HepG2 (cell line): ENCODE measurements around the gene CDCA5. TPM values are rescaled to one million over a fixed set of nuclear protein-coding genes. Genes with fewer than 3 reads are reported as not detected.
A peak's percentile ranks its signal among the peaks of the same experiment; 100 is the strongest.

Source experiments
- AGO1 ChIP-seq: fragments of 200-400 bp; formaldehyde crosslinking; IDR thresholded peaks from 2 replicates; pipeline ENCODE4 v1.6.1; 2017; ENCODE audit warnings: mild to moderate bottlenecking, low read depth, low read length, moderate library complexity; ENCODE audit not compliant: poor library complexity, severe bottlenecking
- CCAR2 ChIP-seq: fragments of 200-400 bp; formaldehyde crosslinking; optimal IDR thresholded peaks from 2 replicates; pipeline ENCODE3; 2018; ENCODE audit warnings: low read depth, mild to moderate bottlenecking, low read length, moderate library complexity
- GZF1 ChIP-seq: sonication (generic); formaldehyde crosslinking; IDR thresholded peaks from 2 replicates; pipeline ENCODE4 v1.5.1; 2020; ENCODE audit warnings: mild to moderate bottlenecking, missing genetic modification reagents
- HNRNPH1 ChIP-seq: fragments of 200-400 bp; formaldehyde crosslinking; optimal IDR thresholded peaks from 2 replicates; pipeline ENCODE3; 2017; ENCODE audit warnings: mild to moderate bottlenecking, low read depth, low read length
- HNRNPLL ChIP-seq: fragments of 200-400 bp; formaldehyde crosslinking; IDR thresholded peaks from 2 replicates; pipeline ENCODE4 v1.6.1; 2017; ENCODE audit warnings: mild to moderate bottlenecking, low read depth, low read length; ENCODE audit not compliant: poor library complexity, severe bottlenecking
- MED1 ChIP-seq: sonication (generic); formaldehyde crosslinking; IDR thresholded peaks from 2 replicates; pipeline ENCODE4 v1.4.0; 2020; ENCODE audit warnings: missing genetic modification reagents
- PCBP1 ChIP-seq: fragments of 200-400 bp; formaldehyde crosslinking; IDR thresholded peaks from 2 replicates; pipeline ENCODE4 v1.6.1; 2017; ENCODE audit warnings: mild to moderate bottlenecking, low read depth, low read length, borderline replicate concordance
- RBAK ChIP-seq: sonication (generic); formaldehyde crosslinking; IDR thresholded peaks from 2 replicates; pipeline ENCODE4 v1.5.1; 2020; ENCODE audit warnings: mild to moderate bottlenecking, missing genetic modification reagents
- SNAI1 ChIP-seq: sonication (generic); formaldehyde crosslinking; IDR thresholded peaks from 2 replicates; pipeline ENCODE4 v1.5.0; 2020; ENCODE audit warnings: mild to moderate bottlenecking, missing genetic modification reagents, borderline replicate concordance
- SP5 ChIP-seq: IDR thresholded peaks from 2 replicates; pipeline ENCODE4 v1.6.1; 2016; ENCODE audit warnings: low read depth, borderline replicate concordance
- SUZ12 ChIP-seq: fragments of 150-350 bp; IDR thresholded peaks from 2 replicates; pipeline ENCODE4 v1.6.1; 2014; ENCODE audit warnings: low read depth, low read length
- THYN1 ChIP-seq: sonication (generic); formaldehyde crosslinking; IDR thresholded peaks from 2 replicates; pipeline ENCODE4 v1.8.1; 2023; ENCODE audit warnings: low read depth, mild to moderate bottlenecking, moderate library complexity, missing genetic modification reagents, borderline replicate concordance
- YY1 ChIP-seq: IDR thresholded peaks from 2 replicates; pipeline ENCODE4 v1.6.1; 2011; ENCODE audit warnings: low read length, low read depth, moderate library complexity, mild to moderate bottlenecking; ENCODE audit not compliant: insufficient read depth, insufficient replicate concordance
- ZBTB20 ChIP-seq: sonication (generic); formaldehyde crosslinking; IDR thresholded peaks from 2 replicates; pipeline ENCODE4 v1.8.1; 2023; ENCODE audit warnings: missing genetic modification reagents, low read depth, mild to moderate bottlenecking, borderline replicate concordance
- ZNF256 ChIP-seq: sonication (generic); formaldehyde crosslinking; conservative IDR thresholded peaks from 2 replicates; pipeline ENCODE4 v1.4.0; 2020; ENCODE audit warnings: missing genetic modification reagents
- ZNF326 ChIP-seq: sonication (generic); formaldehyde crosslinking; IDR thresholded peaks from 2 replicates; pipeline ENCODE4 v1.4.0; 2020; ENCODE audit warnings: missing genetic modification reagents, borderline replicate concordance
- ZNF34 ChIP-seq: sonication (generic); formaldehyde crosslinking; IDR thresholded peaks from 2 replicates; pipeline ENCODE4 v1.4.0; 2020; ENCODE audit warnings: mild to moderate bottlenecking, missing genetic modification reagents, borderline replicate concordance
- ZNF546 ChIP-seq: sonication (generic); formaldehyde crosslinking; conservative IDR thresholded peaks from 2 replicates; pipeline ENCODE4 v1.8.1; 2023; ENCODE audit warnings: mild to moderate bottlenecking, missing genetic modification reagents
- polyA plus RNA-seq, 8 experiments: library from polyadenylated mRNA; depleted of rRNA in 3 of 8; stranded (reverse) in 7 of 8; unstranded in 1 of 8; fragments of >200 nt; fragmentation: Illumina TruSeq in 4 of 8; extraction: Trizol in 4 of 8; gene quantifications; 2 replicates each; pipeline versions ENCODE4 v1.2.1 to v1.2.3, GENCODE V29; 2011 to 2016; ENCODE audit warnings: low read depth in 4 of 8, missing spikeins in 1 of 8, mixed read lengths in 1 of 8; ENCODE audit not compliant: insufficient read depth in 1 of 8
- total RNA-seq, 5 experiments: library from RNA; depleted of rRNA; stranded (reverse); fragments of >200 nt; fragmentation: Illumina TruSeq; extraction: Trizol; gene quantifications; 2 replicates each; pipeline ENCODE4 v1.2.3, GENCODE V29; 2016; ENCODE audit warnings: low read depth in 1 of 5
- TF ChIP-seq, protein P1 (sequence below): sonication (generic); IDR thresholded peaks from 2 replicates; pipeline ENCODE4 v1.6.1; 2016; ENCODE audit warnings: low read depth, borderline replicate concordance
- TF ChIP-seq, protein P2 (sequence below): IDR thresholded peaks from 2 replicates; pipeline ENCODE4 v1.6.1; 2016; ENCODE audit warnings: mild to moderate bottlenecking, missing biosample characterization, missing genetic modification reagents
- TF ChIP-seq, protein P3 (sequence below): sonication (generic); formaldehyde crosslinking; IDR thresholded peaks from 2 replicates; pipeline ENCODE4 v1.4.0; 2020; ENCODE audit warnings: low read depth, mild to moderate bottlenecking, missing genetic modification reagents
- TF ChIP-seq, protein P4 (sequence below): sonication (generic); formaldehyde crosslinking; IDR thresholded peaks from 2 replicates; pipeline ENCODE4 v1.9.0; 2021; ENCODE audit warnings: missing genetic modification reagents, borderline replicate concordance

CDCA5 gene
- total and polyA plus RNA-seq, 2 of the 13 experiments (the other 11 are each of a cell fraction or from before 2014, with no cell fraction given), result 13.5 to 50.6 TPM

DNA sequence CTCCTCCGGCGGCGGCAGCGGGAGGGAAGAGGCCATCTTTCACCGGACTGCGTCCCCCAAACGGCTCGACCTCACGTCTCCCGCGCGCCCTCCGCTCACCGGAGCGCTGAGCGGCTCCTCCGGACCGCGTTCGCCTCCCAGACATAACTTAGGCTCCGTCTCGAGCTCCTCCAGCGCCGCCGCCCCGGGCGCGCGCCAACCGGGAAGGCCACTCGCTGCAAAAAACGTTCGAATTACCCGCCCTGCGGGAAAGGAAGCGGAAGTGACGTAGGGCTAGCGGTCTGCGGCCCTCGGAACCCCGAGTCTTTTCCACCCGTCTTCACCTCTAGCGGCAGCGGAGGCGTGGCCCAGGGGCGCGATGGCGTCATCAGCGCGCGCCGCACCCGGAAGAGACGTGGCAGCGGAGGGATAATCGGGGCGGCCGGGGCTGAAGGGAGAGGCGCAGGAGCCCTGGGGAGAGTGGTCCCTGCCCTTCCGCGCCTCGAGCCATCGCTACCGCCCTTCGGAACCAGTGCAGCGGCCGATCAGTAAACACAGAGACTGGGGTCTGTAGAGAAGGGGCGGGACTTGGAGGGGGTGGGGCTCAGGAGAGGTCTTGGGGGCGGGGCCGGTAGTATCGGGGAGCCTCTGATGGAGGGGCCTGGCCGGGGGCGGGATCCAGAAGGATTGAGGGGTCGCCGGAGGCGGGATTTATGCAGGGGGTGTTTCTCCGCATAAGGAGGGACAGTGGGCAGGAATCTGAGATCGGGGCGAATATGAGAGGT lies at the start of gene CDCA5, which contains the start of gene ZFPL1 (continued):
- no peak for TF ChIP-seq SNAI1
- peak; percentile 36 for TF ChIP-seq AGO1
- peak; percentile 73 for TF ChIP-seq MED1 (CRISPR knock-in tag)
- peak; percentile 64 for TF ChIP-seq YY1
- 0 out of 2 replicates have a peak, but pooled peaks have one; percentile 81 for TF ChIP-seq PCBP1
- TF ChIP-seq, protein P1, sequence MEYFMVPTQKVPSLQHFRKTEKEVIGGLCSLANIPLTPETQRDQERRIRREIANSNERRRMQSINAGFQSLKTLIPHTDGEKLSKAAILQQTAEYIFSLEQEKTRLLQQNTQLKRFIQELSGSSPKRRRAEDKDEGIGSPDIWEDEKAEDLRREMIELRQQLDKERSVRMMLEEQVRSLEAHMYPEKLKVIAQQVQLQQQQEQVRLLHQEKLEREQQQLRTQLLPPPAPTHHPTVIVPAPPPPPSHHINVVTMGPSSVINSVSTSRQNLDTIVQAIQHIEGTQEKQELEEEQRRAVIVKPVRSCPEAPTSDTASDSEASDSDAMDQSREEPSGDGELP, result no peak
- peak; percentile 92 for TF ChIP-seq SP5 (CRISPR knock-in tag)
- no peak for TF ChIP-seq HNRNPH1
- TF ChIP-seq ZNF34, result no peak; the same call in 1 of the 2 replicates
- TF ChIP-seq, protein P2, sequence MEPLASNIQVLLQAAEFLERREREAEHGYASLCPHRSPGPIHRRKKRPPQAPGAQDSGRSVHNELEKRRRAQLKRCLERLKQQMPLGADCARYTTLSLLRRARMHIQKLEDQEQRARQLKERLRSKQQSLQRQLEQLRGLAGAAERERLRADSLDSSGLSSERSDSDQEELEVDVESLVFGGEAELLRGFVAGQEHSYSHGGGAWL (CRISPR knock-in tag), result peak; percentile 72; the same call in 1 of the 2 replicates
- TF ChIP-seq, protein P3, sequence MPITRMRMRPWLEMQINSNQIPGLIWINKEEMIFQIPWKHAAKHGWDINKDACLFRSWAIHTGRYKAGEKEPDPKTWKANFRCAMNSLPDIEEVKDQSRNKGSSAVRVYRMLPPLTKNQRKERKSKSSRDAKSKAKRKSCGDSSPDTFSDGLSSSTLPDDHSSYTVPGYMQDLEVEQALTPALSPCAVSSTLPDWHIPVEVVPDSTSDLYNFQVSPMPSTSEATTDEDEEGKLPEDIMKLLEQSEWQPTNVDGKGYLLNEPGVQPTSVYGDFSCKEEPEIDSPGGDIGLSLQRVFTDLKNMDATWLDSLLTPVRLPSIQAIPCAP (CRISPR knock-in tag), result no peak
- no peak for TF ChIP-seq THYN1 (CRISPR knock-in tag)
- no peak for TF ChIP-seq SUZ12
- TF ChIP-seq ZNF256 (CRISPR knock-in tag), result no peak
- TF ChIP-seq HNRNPLL, result peak; percentile 66
- TF ChIP-seq GZF1, result no peak
- TF ChIP-seq CCAR2, result no peak
- no peak for TF ChIP-seq ZNF326 (CRISPR knock-in tag)
- no peak for TF ChIP-seq RBAK (CRISPR knock-in tag)
- TF ChIP-seq, protein P4, sequence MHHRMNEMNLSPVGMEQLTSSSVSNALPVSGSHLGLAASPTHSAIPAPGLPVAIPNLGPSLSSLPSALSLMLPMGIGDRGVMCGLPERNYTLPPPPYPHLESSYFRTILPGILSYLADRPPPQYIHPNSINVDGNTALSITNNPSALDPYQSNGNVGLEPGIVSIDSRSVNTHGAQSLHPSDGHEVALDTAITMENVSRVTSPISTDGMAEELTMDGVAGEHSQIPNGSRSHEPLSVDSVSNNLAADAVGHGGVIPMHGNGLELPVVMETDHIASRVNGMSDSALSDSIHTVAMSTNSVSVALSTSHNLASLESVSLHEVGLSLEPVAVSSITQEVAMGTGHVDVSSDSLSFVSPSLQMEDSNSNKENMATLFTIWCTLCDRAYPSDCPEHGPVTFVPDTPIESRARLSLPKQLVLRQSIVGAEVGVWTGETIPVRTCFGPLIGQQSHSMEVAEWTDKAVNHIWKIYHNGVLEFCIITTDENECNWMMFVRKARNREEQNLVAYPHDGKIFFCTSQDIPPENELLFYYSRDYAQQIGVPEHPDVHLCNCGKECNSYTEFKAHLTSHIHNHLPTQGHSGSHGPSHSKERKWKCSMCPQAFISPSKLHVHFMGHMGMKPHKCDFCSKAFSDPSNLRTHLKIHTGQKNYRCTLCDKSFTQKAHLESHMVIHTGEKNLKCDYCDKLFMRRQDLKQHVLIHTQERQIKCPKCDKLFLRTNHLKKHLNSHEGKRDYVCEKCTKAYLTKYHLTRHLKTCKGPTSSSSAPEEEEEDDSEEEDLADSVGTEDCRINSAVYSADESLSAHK, result no peak
- peak; percentile 72; the same call in 1 of the 2 replicates for TF ChIP-seq ZNF546 (CRISPR knock-in tag)
- no peak for TF ChIP-seq ZBTB20 (CRISPR knock-in tag)
